Measurements from ENCODE around the gene DMRTC2. TPM values are rescaled to one million over a fixed set of nuclear protein-coding genes. Genes with fewer than 3 reads are reported as not detected.

Gene DMRTC2
- total RNA-seq, 4 donors from 2014 or later = 0.13 TPM; not detected in 3

DNA sequence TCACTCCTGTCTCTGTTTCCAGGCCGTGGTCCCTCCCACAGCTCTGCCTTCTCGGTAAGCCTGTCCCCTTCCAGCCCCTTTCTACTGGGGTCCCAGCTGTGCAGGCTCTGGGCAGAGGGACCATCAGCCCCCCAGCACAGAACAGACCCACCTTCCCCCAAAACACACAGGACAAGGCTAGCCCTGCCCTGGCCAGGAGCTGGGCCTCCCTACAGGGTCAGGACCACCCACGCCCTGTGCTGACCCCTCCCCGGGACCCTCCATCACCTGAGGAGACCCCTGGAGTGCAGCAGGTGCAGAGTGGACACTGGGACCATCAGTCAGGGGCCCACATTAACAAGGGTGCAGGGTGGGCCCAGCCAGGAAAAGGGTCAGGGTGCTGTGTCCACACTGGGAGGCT lies 34.5 kb upstream of the DMRTC2 start:
- no peak for TF ChIP-seq POLR2A (IDR thresholded peaks at IDR 0.05)
- TF ChIP-seq, protein P1, sequence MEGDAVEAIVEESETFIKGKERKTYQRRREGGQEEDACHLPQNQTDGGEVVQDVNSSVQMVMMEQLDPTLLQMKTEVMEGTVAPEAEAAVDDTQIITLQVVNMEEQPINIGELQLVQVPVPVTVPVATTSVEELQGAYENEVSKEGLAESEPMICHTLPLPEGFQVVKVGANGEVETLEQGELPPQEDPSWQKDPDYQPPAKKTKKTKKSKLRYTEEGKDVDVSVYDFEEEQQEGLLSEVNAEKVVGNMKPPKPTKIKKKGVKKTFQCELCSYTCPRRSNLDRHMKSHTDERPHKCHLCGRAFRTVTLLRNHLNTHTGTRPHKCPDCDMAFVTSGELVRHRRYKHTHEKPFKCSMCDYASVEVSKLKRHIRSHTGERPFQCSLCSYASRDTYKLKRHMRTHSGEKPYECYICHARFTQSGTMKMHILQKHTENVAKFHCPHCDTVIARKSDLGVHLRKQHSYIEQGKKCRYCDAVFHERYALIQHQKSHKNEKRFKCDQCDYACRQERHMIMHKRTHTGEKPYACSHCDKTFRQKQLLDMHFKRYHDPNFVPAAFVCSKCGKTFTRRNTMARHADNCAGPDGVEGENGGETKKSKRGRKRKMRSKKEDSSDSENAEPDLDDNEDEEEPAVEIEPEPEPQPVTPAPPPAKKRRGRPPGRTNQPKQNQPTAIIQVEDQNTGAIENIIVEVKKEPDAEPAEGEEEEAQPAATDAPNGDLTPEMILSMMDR (IDR thresholded peaks at IDR 0.05) = no peak
- Histone ChIP-seq H3K4me1 (no peaks in the 10 kb centered on the region), H3K27ac (no peak overlapping the region), H3K4me3 (replicated peaks in 1 of 3) (no peak overlapping the region), H3K36me3 (no peaks in the 10 kb centered on the region), H3K9me3 (no peaks in the 10 kb centered on the region), H3K27me3 (no peaks in the 10 kb centered on the region)
- 59 to 75% methylated on average over 2 to 3 of the region's 4 CpGs for whole genome bisulfite sequencing, 2 donors
- intact Hi-C loops (cut with DNase I) = no loop called here
- DNase-seq = no peak

DNA sequence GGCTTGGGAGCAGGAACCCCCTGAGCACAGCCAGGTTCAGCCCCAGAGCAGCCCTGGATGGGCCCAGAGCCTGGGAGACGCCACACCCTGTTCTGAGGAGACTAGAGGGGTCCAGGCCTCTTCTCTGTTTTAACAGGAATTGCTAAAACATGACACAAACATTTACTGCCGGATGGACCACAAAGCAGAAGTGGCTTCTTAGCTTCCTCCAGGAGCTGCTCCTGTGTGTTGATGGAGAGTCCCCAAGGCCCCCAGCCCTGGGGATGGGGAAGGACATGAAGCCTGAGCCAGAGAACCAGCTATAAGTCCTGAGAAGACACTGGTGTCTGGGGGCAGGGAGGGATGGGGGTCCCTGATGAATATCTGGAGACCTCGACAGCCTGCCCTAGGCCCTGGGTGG lies 33.8 kb upstream of the DMRTC2 start:
- H3K27ac ChIP-seq = no peak overlapping the region
- WGBS, 2 donors = 73 to 76% methylated on average over 3 of the region's 3 CpGs
- intact Hi-C loops (cut with DNase I) = no loop called here
- no peaks in the 10 kb centered on the region for H3K9me3 ChIP-seq
- no peaks in the 10 kb centered on the region for H3K36me3 ChIP-seq
- H3K4me3 ChIP-seq (replicated peaks in 1 of 3) = no peak overlapping the region
- DNase-seq = no peak
- H3K4me1 ChIP-seq = no peaks in the 10 kb centered on the region
- no peaks in the 10 kb centered on the region for H3K27me3 ChIP-seq
- TF ChIP-seq, protein P1 (IDR thresholded peaks at IDR 0.05) = no peak
- TF ChIP-seq POLR2A (IDR thresholded peaks at IDR 0.05) = no peak

DNA sequence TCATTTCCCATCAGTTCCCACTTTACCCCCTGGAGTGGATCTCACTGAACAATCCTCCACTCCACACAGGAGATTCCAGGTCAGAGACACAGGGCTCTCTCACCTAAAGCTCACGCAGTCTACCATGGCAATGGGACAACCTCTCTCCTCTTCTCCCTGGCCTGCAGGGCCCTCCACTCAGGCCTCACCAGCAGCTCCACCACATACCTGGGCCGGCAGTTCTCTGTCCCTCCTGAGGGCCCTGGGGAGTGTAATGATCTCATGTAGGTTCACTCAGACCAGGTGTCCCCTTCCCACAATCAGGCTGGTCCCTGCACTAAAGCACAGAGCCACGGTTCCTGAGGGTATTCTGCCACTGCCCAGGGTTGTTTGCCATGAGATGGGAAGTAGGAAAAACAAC lies 32.9 kb upstream of the DMRTC2 start:
- 69 to 73% methylated on average over 3 of the region's 3 CpGs for WGBS, 2 donors
- no peaks in the 10 kb centered on the region for H3K36me3 ChIP-seq
- no peaks in the 10 kb centered on the region for H3K27me3 ChIP-seq
- intact Hi-C loops (cut with DNase I) = no loop called here
- H3K9me3 ChIP-seq = no peaks in the 10 kb centered on the region
- DNase-seq = no peak
- H3K4me1 ChIP-seq = peaks cover 4 to 7% of the 10 kb centered on the region in 2 donors
- H3K27ac ChIP-seq = no peak overlapping the region
- no peak overlapping the region for H3K4me3 ChIP-seq (replicated peaks in 1 of 3)
- TF ChIP-seq POLR2A (IDR thresholded peaks at IDR 0.05) = no peak
- TF ChIP-seq, protein P1 (IDR thresholded peaks at IDR 0.05) = no peak

DNA sequence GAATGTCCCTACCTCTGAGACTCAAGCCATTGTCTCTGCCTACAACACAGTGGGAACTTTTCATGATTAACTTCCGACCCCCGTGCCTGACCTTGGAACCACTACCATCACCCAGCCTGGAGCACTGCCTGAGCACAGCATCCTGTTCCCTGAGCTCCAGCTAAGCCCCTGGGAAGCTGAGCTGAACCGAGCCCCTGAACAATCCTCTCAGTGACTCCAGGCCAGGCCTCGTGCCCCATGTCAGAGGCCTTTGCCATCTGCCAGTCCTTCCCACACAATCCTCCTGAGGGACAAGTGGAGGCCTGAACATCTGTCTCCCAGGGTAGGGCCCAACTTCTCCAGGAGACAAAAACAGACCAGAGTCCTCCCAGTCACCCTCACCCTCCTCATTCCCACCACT lies 30.9 kb upstream of the DMRTC2 start:
- WGBS, 2 donors = 43 to 53% methylated on average over 4 of the region's 4 CpGs

DNA sequence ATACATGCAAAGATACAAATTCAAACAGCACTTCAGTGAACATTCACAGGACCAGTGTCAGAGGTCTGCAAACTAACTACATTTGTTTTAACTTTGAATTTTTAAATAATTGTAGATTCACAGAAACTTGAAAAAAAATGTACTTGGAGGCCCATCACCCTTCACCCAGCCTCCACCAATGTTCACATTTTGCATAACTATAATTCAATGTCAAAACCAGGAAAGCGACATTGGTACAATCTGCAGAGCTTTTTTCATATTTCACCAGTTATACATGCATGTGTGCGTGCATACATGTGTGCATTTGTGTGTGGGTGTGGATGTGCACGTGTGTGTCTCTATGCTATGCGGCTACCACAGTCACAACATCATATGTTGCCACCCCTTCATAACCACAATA lies 29.5 kb upstream of the DMRTC2 start:
- 68 to 80% methylated on average over 4 of the region's 4 CpGs for WGBS, 2 donors
- TF ChIP-seq, protein P1 (IDR thresholded peaks at IDR 0.05) = no peak
- TF ChIP-seq POLR2A (IDR thresholded peaks at IDR 0.05) = no peak
- intact Hi-C loops (cut with DNase I) = no loop called here

More for the DNA sequence above, 30.9 kb upstream of the DMRTC2 start:
- no peaks in the 10 kb centered on the region for H3K9me3 ChIP-seq
- peaks cover 4 to 7% of the 10 kb centered on the region in 2 donors for H3K4me1 ChIP-seq
- H3K36me3 ChIP-seq = no peaks in the 10 kb centered on the region
- no peaks in the 10 kb centered on the region for H3K27me3 ChIP-seq
- DNase-seq = no peak
- H3K27ac ChIP-seq = no peak overlapping the region
- H3K4me3 ChIP-seq (replicated peaks in 1 of 3) = no peak overlapping the region
- TF ChIP-seq POLR2A (IDR thresholded peaks at IDR 0.05) = no peak
- TF ChIP-seq, protein P1 (IDR thresholded peaks at IDR 0.05) = no peak
- intact Hi-C loops (cut with DNase I) = no loop called here

More for the DNA sequence above, 29.5 kb upstream of the DMRTC2 start:
- Histone ChIP-seq H3K4me1 (peaks cover 7% of the 10 kb centered on the region in 2 donors), H3K4me3 (replicated peaks in 1 of 3) (no peak overlapping the region), H3K27me3 (no peaks in the 10 kb centered on the region), H3K27ac (no peak overlapping the region), H3K36me3 (no peaks in the 10 kb centered on the region), H3K9me3 (no peaks in the 10 kb centered on the region)
- DNase-seq = no peak

Measured in thyroid gland (tissue), 4 donors.